ENCODE measurements around the gene ATG9A.

The ATG9A gene

GRCh38 chr2:219205981-219206327, 23.5 kb downstream of the ATG9A start (continued):
- no peak for TF ChIP-seq ZNF449 (tag by site-specific recombination; IDR thresholded peaks at IDR 0.05)
- TF ChIP-seq ZNF292 (tag by site-specific recombination; IDR thresholded peaks at IDR 0.05; ENCODE audit: borderline replicate concordance, low read depth) = no peak
- TF ChIP-seq ZNF37A (tag by site-specific recombination; IDR thresholded peaks at IDR 0.05) = no peak
- no peak for TF ChIP-seq PATZ1 (tag by site-specific recombination; IDR thresholded peaks at IDR 0.05)
- TF ChIP-seq ZNF585B (tag by site-specific recombination; IDR thresholded peaks at IDR 0.05) = no peak
- no peak for TF ChIP-seq ZNF777 (tag by site-specific recombination; IDR thresholded peaks at IDR 0.05; ENCODE audit: borderline replicate concordance)
- no peak for TF ChIP-seq PRDM4 (tag by site-specific recombination; IDR thresholded peaks at IDR 0.05)
- TF ChIP-seq ZNF837 (tag by site-specific recombination; IDR thresholded peaks at IDR 0.05) = no peak

GRCh38 chr2:219205165-219205538, 24.3 kb downstream of the ATG9A start:
- Histone ChIP-seq H3K4me3 (ENCODE audit: low read depth, low read length) (no peak overlapping the region), H3K27ac (ENCODE audit: extremely low read depth, low read depth, low read length) (no peak overlapping the region), H3K4me1 (ENCODE audit: control insufficient read depth, insufficient read depth, low read length) (peaks cover 8% of the 10 kb centered on the region), H3K9me3 (ENCODE audit: control insufficient read depth, insufficient read depth, low read depth, low read length) (no peaks in the 10 kb centered on the region), H3K36me3 (ENCODE audit: control insufficient read depth in 2 of 2, insufficient read depth in 1 of 2, low read length in 2 of 2) (peaks cover 0 to 28% of the 10 kb centered on the region in 2 experiments; a peak in 1 of 3 replicates)
- no peak for TF ChIP-seq ZNF391 (tag by site-specific recombination; IDR thresholded peaks at IDR 0.05; ENCODE audit: borderline replicate concordance, low read depth)
- CTCF ChIA-PET = no interaction called here
- POLR2A ChIA-PET = interaction anchor here (2.1 to 2.4 kb wide), 2 partner anchors 24 to 25 kb away, joined by 11 to 14 read pairs; partner anchors contain the start of genes ANKZF1 and ATG9A

GRCh38 chr2:219204425-219205164, 24.8 kb downstream of the ATG9A start:
- Histone ChIP-seq H3K4me1 (ENCODE audit: control insufficient read depth, insufficient read depth, low read length) (peaks cover 8% of the 10 kb centered on the region), H3K9me3 (ENCODE audit: control insufficient read depth, insufficient read depth, low read depth, low read length) (no peaks in the 10 kb centered on the region), H3K4me3 (ENCODE audit: low read depth, low read length) (no peak overlapping the region), H3K36me3 (ENCODE audit: control insufficient read depth in 2 of 2, insufficient read depth in 1 of 2, low read length in 2 of 2) (peaks cover 0 to 23% of the 10 kb centered on the region in 2 experiments; a peak in 1 of 3 replicates), H3K27ac (ENCODE audit: extremely low read depth, low read depth, low read length) (no peak overlapping the region)
- ChIA-PET CTCF (no interaction called here), POLR2A (no interaction called here)
- TF ChIP-seq ZBTB49 (tag by site-specific recombination; IDR thresholded peaks at IDR 0.05; ENCODE audit: low read depth) (no peak), SETDB1 (IDR thresholded peaks at IDR 0.05; ENCODE audit: insufficient read length, low read length) (peak; percentile 17), ZNF266 (tag by site-specific recombination; IDR thresholded peaks at IDR 0.05; ENCODE audit: low read depth) (no peak), ZNF354C (tag by site-specific recombination; IDR thresholded peaks at IDR 0.05; ENCODE audit: borderline replicate concordance, low read depth) (no peak), ZFHX2 (tag by site-specific recombination; conservative IDR thresholded peaks at IDR 0.05) (no peak), ZNF776 (tag by site-specific recombination; IDR thresholded peaks at IDR 0.05; ENCODE audit: borderline replicate concordance) (0 out of 2 replicates have a peak, but pooled peaks have one; percentile 51), ZBTB11 (tag by site-specific recombination; conservative IDR thresholded peaks at IDR 0.05; ENCODE audit: low read depth) (no peak), ZFP37 (tag by site-specific recombination; IDR thresholded peaks at IDR 0.05) (no peak), ZNF48 (tag by site-specific recombination; IDR thresholded peaks at IDR 0.05) (no peak), ZNF423 (tag by site-specific recombination; IDR thresholded peaks at IDR 0.05) (no peak), ZNF350 (tag by site-specific recombination; IDR thresholded peaks at IDR 0.05) (no peak)

All from HEK293 (cell line).